Measurements from ENCODE around the gene ITGAL.
"Not testable (repeated sequence)": the region's sequence is repeated elsewhere in the genome, so short reads cannot be mapped to it uniquely, and the experiment has no call there.

The ITGAL gene

GRCh38 chr16:30472328-30472942, at the start of gene ITGAL:
Gene ITGAL, plus strand, starts transcription at chr16:30472742. Its CDS starts 96 bp downstream, at chr16:30472838.
- no peak for DNase-seq (ENCODE audit: low read depth, low spot score)

GRCh38 chr16:30428055-30428454, 44.5 kb upstream of the ITGAL start:
- no peak for DNase-seq (ENCODE audit: low read depth, low spot score)

- DNase-seq (ENCODE audit: low read depth, low spot score) = no peak
These were observed 43.2 kb upstream of the ITGAL start for GRCh38 chr16:30429418-30429677.

- DNase-seq (ENCODE audit: low read depth, low spot score) = peak; percentile 100
These were observed 42.7 kb upstream of the ITGAL start, which contains the start of gene DCTPP1 for GRCh38 chr16:30429678-30430427. Gene DCTPP1, minus strand, starts transcription at chr16:30430030. Its CDS starts 50 bp downstream, at chr16:30429980.

- DNase-seq (ENCODE audit: low read depth, low spot score) = no peak
These were observed 42.0 kb upstream of the ITGAL start for GRCh38 chr16:30430428-30430970.

GRCh38 chr16:30434852-30435251, 37.7 kb upstream of the ITGAL start:
- no peak for DNase-seq (ENCODE audit: low read depth, low spot score)

- no peak for DNase-seq (ENCODE audit: low read depth, low spot score)
These were observed 35.0 kb upstream of the ITGAL start for GRCh38 chr16:30437511-30438046.

GRCh38 chr16:30438835-30439234, 33.7 kb upstream of the ITGAL start:
- DNase-seq (ENCODE audit: low read depth, low spot score) = no peak

GRCh38 chr16:30439720-30440348, 32.7 kb upstream of the ITGAL start:
- no peak for DNase-seq (ENCODE audit: low read depth, low spot score)

- DNase-seq (ENCODE audit: low read depth, low spot score) = no peak
These were observed 28.9 kb upstream of the ITGAL start for GRCh38 chr16:30443631-30444030.

- no peak for DNase-seq (ENCODE audit: low read depth, low spot score)
These were observed 28.1 kb upstream of the ITGAL start for GRCh38 chr16:30444231-30445148.

- DNase-seq (ENCODE audit: low read depth, low spot score) = no peak
These were observed 27.5 kb upstream of the ITGAL start for GRCh38 chr16:30445149-30445407.

- peak; percentile 98 for DNase-seq (ENCODE audit: low read depth, low spot score)
These were observed 26.9 kb upstream of the ITGAL start, which contains the start of gene SEPHS2 for GRCh38 chr16:30445408-30446202. Gene SEPHS2, minus strand, starts transcription at chr16:30445874. Its CDS starts 147 bp downstream, at chr16:30445727.

- no peak for DNase-seq (ENCODE audit: low read depth, low spot score)
These were observed 26.3 kb upstream of the ITGAL start for GRCh38 chr16:30446203-30446595.

GRCh38 chr16:30447512-30448226, 24.9 kb upstream of the ITGAL start:
- DNase-seq (ENCODE audit: low read depth, low spot score) = no peak

- no peak for DNase-seq (ENCODE audit: low read depth, low spot score)
These were observed 23.5 kb upstream of the ITGAL start for GRCh38 chr16:30449116-30449435.

GRCh38 chr16:30452709-30453580, 19.6 kb upstream of the ITGAL start:
- DNase-seq (ENCODE audit: low read depth, low spot score) = not testable (repeated sequence)

- no peak for DNase-seq (ENCODE audit: low read depth, low spot score)
These were observed 16.2 kb upstream of the ITGAL start for GRCh38 chr16:30456302-30456701.

- DNase-seq (ENCODE audit: low read depth, low spot score) = no peak
These were observed 15.3 kb upstream of the ITGAL start for GRCh38 chr16:30457256-30457655.
